Left renal cortex interstitium (tissue), 4 donors: ENCODE measurements around the gene PLEKHB2. TPM values are rescaled to one million over a fixed set of nuclear protein-coding genes. Genes with fewer than 3 reads are reported as not detected.
"Not testable (repeated sequence)": the region's sequence is repeated elsewhere in the genome, so short reads cannot be mapped to it uniquely, and the experiment has no call there.

Experiments used
- DNase-seq, 4 donors: peaks; one replicate each; pipeline ENCODE4 v3.0.0-alpha.2; 2013; ENCODE audit warnings: low read depth in 4 of 4, low spot score in 2 of 4, missing footprints in 1 of 4
- polyA plus RNA-seq, 4 donors: library from polyadenylated mRNA; unstranded; fragments of 120-200 nt; gene quantifications; one replicate each; pipeline ENCODE4 v1.2.1, GENCODE V29; 2013; ENCODE audit not compliant: insufficient read length in 4 of 4

Gene PLEKHB2
- polyA plus RNA-seq, 4 donors: 76.5 to 90.3 (median 83.7) TPM

DNA sequence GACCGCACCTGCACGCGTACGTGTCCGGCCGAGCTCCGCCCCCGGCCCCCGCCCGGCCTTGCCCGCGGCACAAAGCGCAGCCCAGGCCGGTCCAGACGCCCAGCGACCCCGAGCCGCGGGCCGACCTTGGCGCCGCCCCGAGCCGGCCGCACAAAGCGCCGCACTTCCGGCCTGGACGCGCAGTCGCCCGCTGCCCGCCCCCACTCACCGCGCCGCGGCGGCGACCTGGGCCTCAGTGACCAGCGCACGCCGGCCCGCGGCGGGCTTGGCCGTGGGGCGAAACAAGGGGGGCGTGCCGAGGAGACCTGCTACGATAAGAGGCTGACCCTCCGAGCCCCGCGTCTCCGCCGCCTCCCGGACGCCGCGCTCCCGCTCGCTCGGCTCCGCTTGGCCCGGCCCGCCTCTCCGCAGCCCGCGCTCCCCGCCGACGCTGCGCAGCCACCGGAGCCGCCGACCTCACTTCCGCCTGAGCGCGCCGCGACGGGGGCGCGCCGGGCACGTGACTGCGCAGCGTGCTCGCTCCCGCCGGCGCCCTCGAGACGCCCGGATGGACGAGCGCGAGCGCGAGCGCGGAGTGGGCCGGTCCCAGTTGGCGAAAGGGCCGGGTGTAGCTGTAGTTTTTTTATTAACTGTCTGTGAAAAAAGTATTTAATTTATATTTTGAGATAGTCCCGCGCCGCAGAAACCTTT lies 12.0 kb upstream of the PLEKHB2 start, which contains the start of gene FAM168B:
FAM168B (minus strand) TSS at position 455 of the 690 bp plus-strand sequence. CDS start 10,814 bp downstream, outside the sequence.
- DNase-seq: peak in 3 of 4 donors; percentile 78 to 89 (median 80)

DNA sequence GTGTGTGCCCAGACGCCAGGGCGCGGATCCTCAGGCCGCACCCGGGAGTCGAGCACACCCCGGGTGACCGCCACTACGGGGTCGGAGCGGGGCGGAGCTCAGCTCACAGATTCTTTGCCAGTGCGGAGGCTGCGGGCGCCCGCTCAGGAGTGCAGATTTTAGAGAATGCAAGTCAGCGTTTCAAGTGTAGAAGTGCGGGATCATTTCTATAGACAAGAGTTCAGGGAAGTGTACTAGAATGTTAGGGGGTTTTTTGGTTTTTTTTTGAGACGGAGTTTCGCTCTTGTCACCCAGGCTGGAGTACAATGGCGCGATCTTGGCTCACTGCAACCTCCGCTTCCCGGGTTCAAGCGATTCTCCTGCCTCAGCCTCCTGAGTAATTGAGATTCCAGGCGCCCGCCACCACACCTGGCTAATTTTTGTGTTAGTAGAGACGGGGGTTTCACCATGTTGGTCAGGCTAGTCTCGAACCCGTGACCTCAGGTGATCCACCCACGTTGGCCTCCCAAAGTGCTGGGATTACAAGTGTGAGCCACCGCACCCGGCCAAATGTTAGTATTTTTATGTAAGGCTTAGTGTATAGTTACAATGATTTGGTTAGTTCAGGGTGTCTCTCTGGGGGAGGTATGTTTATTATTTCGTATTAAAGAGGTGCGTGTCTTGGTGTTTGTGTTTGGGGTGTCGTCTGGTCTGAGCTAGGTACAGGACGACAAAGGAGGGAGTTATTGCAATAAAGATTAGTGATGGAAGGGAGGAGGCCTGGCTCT lies 11.3 kb upstream of the PLEKHB2 start:
- DNase-seq: no peak

DNA sequence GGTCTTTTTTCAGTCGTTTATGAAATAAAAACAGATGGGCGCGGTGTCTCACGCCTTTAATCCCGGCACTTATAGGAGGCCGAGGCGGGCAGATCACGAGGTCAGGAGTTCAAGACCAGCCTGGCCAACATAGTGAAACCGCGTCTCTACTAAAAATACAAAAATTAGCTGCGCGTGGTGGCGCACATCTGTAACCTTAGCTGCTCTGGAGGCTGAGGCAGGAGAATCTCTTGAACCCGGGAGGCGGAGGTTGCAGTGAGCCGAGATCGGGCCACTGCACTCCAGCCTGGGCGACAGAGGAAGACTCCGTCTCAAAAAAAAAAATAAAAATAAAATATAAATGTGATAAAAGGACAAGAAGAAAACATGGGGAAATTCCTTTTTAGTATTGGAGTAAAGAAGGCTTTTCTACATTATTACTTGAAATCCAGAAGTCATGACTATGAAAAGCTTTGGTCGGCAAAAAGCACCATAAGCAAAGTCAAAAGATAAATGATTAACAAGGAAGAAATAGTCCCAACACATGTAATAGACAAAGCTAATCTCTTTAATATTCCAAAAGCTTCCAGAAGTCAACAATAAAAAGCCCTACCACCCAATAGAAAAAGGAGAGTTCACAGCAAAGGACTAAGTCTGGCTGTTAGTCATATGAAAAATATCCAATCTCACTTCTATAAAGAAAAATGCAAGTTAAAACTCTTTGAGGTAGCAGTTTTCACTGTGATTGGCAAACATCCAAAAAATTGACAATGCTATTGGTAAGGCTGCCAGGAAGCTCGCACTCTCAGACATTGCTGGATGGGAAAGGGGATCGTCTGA lies 10.5 kb upstream of the PLEKHB2 start:
- no peak for DNase-seq

DNA sequence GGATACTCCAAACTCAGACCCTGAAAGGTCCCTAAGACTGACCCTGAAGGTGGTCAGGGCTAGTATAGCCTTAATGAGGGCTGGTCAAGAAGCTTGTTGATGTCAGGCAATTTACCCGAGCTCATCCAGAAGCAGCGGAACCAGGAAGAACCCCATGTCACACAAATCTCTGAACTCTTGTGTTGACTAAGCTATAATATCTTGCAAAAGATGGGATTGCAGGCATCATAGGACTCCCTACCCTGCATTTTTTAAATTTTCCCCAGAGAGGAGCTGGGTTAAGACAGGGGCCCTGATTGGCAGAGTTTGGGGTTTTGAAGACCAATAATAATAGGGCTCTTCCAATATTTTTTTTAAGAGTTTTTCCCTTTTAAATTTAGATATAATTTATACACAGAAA lies 2.0 kb upstream of the PLEKHB2 start:
- no peak for DNase-seq

DNA sequence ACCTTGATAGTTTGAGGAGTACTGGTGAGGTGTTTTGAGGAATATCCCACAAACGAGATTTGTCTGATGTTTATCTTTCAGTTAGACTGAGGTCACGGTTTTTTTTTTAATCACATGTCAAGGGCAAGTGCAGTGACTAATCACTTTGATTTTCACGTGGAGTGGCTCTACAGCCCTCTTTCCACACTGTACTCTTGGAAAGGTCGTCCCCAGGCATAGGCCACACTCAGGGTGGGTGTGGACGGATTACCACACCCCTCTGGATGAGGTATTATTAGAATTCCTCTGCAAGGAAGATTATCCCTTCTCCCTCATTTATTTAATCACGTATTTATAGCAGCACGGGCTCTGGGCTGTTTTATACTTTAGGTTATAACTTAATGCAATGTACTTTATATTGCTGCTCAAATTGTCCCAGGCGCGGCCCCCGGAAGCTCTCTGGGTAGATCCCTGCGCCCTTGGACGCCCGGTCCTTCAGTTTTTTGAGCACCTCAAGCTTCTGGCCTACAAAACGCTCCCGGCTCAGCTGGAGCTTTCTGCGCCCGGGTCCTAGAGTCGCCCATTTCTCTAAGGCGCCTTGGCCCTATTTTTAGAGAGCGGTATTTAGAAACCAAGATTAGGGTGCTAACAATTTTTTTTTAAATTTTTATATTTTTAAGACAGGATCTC lies 515 bp upstream of the PLEKHB2 start:
- DNase-seq: no peak

DNA sequence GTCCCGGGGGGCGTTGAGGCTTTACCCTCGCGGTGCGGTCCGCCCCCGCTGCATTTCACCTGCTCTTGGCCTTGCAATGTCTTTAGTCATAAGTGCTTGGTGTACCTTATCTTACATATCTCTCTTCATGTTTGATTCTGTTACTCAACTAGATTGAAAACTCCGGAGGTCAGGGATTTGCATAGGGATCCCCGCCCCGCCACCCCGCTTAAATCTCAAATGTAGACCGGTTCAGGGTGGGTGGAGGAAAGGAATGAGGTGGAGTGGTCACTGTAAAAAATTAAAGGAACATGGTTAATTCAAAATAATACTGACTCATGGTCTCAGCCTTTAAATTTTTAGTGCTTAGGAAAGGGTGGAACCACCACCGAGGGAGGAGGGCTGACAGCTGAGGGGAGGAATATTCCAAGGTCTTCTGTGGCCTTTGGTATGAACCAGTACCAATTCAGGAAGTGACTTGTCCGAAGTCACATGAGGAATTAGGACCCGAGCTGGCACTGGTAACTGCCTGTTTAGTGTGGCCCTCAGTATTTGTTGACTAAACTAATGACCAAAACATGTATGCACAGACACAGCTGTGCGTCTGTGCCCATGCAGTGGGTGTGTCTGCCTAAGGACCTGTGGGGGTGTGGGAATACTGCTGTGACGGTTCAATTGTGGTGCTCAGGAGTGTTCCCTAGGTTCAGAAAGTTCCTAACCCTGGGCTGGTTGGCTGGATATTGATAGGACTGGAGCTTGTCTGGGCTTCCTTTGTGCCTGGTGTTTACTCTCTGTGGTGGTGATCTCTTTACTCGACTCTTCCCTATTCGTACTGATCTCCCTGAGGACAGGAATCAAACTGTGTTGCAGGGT lies 1.0 kb downstream of the PLEKHB2 start:
- peak in 1 of 4 donors; percentile 20 for DNase-seq

DNA sequence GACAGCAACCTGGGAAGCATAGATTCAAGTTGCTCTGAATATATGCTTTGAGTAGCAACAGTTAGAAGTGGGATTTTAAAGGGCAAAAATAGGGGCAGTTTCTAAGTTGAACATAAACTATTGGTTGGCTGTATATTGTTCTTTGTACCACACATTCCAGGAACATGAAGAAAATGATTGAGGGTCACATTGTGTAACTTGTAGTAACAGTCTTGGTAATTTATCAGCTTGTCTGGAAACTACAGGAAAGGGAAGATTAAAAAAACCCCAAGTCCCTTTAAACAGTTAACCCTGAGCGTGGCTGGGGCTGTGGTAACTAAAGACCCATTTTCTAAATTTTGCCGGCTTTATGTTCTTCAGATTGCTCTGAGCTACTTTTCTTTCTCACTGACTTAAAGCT lies 7.4 kb downstream of the PLEKHB2 start:
- DNase-seq: no peak

DNA sequence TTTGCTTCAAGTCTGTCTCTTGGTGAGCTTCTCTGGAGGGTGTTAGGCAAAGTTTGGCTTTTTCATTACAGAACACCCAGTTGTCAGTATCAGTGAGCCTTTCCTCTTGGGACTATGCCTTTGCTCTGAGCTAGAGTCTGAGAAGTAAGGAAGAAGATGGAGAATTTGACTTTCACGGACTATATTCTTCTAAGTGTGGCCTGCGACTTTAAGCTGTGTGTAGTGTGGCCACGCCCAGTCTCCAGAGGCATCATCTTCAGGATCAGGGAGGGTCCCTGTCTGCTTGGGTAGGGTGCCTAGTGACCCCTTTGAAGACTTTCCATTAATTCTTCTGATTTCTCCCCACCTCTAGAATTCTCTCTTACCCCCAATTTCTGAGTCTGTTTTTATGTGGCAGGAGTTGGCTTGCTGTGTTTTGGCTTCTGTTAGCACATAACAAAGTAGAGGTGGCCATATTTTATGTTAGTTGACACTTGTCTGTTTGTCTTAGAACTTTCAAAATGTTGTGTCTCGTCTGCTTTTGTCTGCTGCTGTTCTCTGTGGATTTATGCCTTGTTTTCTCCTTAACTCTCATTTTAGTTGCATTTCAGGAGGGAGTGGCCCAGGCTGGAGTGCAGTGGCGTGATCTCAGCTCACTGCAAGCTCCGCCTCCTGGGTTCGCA lies 8.6 kb downstream of the PLEKHB2 start:
- no peak for DNase-seq

DNA sequence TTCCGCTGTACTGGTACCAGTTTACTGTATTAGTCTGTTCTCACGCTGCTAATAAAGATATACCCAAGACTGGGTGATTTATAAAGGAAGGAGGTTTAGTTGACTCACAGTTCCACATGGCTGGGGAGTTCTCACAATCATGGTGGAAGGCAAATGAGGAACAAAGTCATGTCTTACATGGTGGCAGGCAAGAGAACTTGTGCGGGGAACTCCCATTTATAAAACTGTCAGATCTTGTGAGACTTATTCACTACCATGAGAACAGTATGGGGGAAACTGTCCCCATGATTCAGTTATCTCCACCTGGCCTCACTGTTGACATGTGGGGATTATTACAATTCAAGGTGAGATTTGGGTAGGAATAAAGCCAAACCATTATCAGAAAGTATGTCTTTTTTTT lies 9.8 kb downstream of the PLEKHB2 start:
- DNase-seq: not testable (repeated sequence)

DNA sequence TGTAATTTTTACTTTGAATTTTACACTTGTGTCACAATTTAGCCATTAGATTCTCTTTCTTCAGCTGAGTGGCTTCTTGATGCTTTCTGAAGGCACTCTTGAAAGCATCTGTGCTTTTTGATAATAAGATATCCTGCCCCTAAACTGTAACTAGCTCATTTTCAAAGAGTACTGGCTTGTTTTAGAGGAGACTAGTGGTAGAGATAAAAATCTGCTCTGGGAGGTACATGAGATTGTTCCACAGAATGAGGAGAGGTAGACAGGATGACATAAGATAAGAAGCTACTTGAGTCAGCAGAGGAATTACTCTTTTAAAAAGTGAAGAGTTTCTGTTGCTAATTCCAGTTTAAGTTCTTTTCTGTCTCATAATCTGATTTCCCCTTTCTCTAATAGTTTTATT lies 10.6 kb downstream of the PLEKHB2 start:
- no peak for DNase-seq

DNA sequence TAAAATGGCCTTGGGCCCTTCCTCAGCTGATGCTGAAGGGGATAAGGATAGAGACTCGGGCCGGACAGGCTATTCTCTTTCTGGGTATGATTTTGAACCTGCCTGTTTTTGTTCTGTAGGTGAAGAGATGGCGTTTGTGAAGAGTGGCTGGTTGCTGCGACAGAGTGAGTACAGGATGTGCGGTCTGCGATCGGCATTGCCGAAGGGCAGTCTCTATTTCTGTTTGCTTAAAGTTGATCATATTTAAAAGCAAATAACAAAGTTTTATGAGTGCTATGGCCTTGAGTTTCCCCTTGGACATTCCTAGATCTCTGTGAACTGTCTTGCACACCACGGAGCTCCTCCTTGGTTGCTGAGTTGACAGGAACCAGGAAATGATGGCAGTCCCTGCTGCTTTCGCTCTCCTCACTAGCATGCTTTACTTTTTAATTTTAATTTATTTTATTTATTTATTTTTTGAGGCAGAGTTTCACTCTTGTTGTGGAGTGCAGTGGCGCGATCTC lies 15.7 kb downstream of the PLEKHB2 start:
- no peak for DNase-seq

DNA sequence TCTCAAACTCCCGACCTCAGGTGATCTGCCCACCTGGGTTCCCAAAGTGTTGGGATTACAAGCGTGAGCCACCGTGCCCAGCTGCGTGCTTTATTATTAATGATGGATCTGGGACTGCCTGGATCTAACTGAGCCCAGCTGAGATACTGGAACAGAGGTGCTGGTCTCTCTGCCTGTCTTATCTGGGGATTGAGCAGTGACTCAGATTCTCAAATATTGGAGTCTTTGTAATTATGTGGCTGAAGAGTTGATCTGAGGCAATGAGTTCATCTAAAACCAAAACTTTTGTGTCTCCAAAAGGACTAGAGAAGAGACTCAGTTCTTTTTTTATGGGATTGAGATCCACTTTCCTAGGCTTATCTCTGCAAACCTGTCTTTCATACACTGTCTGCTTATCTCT lies 16.3 kb downstream of the PLEKHB2 start:
- DNase-seq: no peak

DNA sequence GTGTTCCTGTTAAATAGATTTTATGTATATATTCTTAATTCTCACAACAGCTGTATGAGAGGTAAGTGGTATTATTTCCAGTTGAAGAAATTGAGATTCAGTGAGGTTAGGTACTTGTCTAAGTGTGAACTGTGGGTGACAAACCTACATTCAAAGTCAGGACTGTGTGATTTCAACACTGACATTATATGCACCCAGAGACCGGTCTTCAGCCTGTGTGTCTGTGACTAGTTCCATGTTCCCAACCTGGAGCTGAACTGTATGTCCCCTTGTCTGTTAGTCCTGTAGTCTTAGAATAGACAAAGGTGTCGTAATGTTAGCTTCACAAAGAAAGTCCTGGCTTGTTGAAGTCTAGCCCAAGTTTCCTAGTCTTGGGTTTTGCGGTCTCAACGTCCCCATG lies 17.4 kb downstream of the PLEKHB2 start:
- DNase-seq: no peak

DNA sequence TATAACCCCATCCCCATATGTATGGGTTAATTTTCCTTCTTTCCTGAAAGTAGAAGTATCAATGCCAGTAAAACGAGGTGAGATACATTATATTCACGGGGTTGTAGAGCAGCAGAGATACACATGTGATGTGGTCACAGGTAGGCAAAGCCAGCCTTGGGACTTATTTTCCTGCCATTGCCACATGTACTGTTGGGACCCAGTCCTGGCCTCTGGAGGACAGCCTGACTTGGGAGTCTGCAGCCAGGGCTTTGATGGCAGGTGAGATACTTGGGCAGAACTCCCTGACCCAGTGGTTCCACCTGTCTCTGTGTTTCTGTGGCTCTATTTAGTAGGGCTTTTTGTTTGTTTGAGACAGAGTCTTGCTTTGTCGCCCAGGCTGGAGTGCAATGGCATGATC lies 18.1 kb downstream of the PLEKHB2 start:
- no peak for DNase-seq

DNA sequence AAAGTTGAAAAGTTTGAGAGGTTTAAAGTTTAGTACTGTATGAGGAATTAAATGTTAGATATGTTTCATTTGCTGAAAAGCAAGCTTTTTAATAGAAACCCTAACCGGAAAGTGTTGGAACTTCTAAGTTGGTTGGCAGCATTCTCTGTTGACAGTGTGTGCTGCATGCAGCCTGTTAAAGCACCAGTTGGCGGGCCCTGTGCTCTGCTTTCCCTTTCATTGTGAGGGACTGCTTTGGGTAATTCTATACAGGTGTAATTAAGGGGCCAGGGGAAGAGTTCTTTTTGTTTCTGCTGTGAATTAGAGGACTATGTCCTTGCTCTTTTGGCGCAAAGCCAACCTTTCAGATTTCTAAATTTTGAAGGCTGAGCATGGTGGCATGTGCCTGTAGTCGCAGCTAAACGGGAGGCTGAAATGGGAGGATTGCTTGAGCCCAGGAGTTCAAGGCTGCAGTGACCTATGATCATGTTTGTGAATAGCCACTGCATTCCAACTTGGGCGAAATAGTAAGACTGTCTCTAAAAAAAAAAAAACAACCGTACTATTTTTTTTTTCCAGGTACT lies 20.1 kb downstream of the PLEKHB2 start:
- DNase-seq: no peak

DNA sequence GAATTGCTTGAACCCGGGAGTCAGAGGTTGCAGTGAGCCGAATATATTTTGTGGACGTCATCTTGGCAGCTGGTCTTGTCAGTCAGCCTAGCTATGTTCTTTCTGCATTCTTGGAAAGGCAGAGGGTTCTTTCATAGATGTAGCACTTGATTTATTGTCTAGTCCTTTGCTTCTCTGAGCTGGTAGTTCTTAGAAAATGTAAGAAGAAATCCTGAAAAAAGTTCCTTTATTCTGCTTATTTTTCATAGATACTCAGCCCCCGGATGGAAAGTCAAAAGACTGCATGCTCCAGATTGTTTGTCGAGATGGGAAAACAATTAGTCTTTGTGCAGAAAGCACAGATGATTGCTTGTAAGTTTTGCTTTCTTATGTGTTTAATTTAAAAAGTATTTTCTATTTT lies 21.3 kb downstream of the PLEKHB2 start:
- DNase-seq: no peak

DNA sequence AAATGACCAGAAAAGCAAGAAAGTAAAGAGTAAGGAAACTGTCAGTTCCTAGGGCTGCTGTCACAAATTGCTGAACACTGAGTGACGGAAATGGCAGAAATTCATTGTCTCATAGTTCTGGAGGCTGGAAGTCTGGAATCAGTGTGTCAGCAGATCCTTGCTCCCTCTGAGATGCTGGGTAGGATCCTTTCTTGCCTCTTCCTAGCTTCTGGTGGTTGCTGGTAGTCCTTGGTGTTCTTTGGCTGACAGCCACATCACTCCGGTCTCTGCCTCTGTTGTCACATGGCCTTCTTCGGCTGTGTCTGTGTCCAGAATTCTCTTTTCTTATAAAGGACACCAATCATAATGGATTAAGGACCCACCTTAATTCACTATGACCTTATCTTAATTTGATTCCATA lies 21.9 kb downstream of the PLEKHB2 start:
- no peak for DNase-seq

DNA sequence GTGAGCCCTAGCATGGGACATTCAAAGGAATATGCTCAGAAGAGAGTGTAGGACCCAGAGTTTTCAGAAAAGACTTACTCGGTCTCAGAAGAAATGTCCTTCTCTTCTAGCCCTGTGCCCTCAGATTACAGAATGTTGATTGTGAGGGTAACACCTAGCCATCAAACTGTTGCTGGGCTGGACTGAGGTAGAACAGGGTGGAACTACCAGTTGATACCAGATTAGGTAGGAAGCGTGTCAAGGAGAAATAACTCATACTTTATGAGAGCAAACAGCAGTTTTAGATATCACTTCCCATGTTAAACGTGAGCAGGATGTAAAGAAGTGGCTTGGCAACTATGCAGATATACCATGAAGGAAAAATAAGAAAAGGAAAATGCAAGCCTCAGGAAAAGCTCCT lies 22.8 kb downstream of the PLEKHB2 start:
- DNase-seq: no peak

DNA sequence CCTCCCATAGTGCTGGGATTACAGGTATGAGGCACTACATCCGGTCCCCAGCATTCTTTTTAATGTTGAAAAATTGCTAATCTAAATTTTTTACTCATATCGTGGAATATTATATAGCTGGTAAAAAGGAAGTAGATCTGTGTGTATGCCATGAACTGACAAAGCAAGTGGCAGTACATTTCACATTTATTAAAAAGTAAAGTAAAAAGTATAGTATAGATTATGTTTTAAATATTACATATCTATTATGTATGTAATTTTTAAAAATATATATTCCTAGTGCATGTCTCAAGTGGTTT lies 25.1 kb downstream of the PLEKHB2 start:
- DNase-seq: no peak
